ENCODE results near the gene KSR2.

The KSR2 gene

DNA sequence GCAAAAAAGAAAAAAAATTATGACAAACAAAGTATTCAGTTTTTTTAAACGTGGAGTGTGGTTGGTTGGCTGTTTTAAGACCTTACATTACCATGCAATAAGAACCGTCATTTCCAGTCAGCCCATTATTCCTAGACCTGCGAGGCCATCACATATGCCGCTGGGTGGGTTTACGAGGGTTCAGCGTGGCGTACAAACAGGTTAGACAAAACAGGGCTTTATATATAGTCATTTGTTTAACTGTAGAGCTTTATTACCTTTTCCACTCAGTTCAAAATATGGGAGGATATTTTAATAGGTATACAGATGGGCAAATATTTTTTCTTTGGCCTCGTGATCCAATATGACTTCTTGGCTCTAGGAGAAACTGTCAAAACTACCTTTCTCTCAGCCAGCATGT, 67.2 kb downstream of the KSR2 start:
- H3K23ac ChIP-seq (ENCODE audit: low read length), result no peak overlapping the region
- no peak overlapping the region for H4K12ac ChIP-seq (ENCODE audit: low read depth, low read length)
- H3K4me2 ChIP-seq (ENCODE audit: low read length), result no peak overlapping the region
- H4K91ac ChIP-seq (ENCODE audit: low read depth, low read length), result no peak overlapping the region
- H2BK5ac ChIP-seq (ENCODE audit: low read depth, low read length, poor library complexity), result no peak overlapping the region
- H3K4me1 ChIP-seq (ENCODE audit: control insufficient read depth in 1 of 2, insufficient read depth in 2 of 2, low read length in 2 of 2), result no peaks in the 10 kb centered on the region
- no peak overlapping the region for H2BK120ac ChIP-seq (ENCODE audit: insufficient read depth, low read length, poor library complexity)
- no peak overlapping the region for H3K9ac ChIP-seq (ENCODE audit: low read length)
- no peaks in the 10 kb centered on the region for H3K36me3 ChIP-seq (ENCODE audit: control insufficient read depth in 1 of 2, insufficient read depth in 2 of 2, low read length in 2 of 2)
- DNase-seq, result no peak
- no peak overlapping the region for H4K8ac ChIP-seq (ENCODE audit: low read depth, low read length)
- H3K27me3 ChIP-seq (ENCODE audit: insufficient read depth, low read length), result no peaks in the 10 kb centered on the region
- no peak overlapping the region for H3K27ac ChIP-seq (ENCODE audit: low read depth, low read length)
- H3K18ac ChIP-seq (ENCODE audit: low read length), result no peak overlapping the region
- no peaks in the 10 kb centered on the region for H3K79me1 ChIP-seq (ENCODE audit: low read length)
- no CpG with 5 or more reads among the region's 8 CpGs for WGBS (ENCODE audit: extremely low coverage, insufficient coverage, insufficient read length)
- H3K9me3 ChIP-seq (ENCODE audit: insufficient read depth, low read depth, low read length), result peaks cover 2% of the 10 kb centered on the region
- no peak overlapping the region for H2AK5ac ChIP-seq (ENCODE audit: low read length)
- H3K4me3 ChIP-seq (ENCODE audit: low read depth, low read length), result no peak overlapping the region
- H3K79me2 ChIP-seq (ENCODE audit: control insufficient read depth, insufficient read depth, low read length, poor library complexity), result no peaks in the 10 kb centered on the region
- no peak overlapping the region for H2AFZ ChIP-seq (ENCODE audit: insufficient read depth, low read length, poor library complexity)
- H3K4ac ChIP-seq (ENCODE audit: low read depth, low read length), result no peak overlapping the region
- H2BK12ac ChIP-seq (ENCODE audit: low read length), result no peak overlapping the region
- no peak overlapping the region for H3K14ac ChIP-seq (ENCODE audit: low read length)

- Histone ChIP-seq H4K12ac (ENCODE audit: low read depth, low read length) (no peak overlapping the region), H2AK5ac (ENCODE audit: low read length) (no peak overlapping the region), H3K9ac (ENCODE audit: low read length) (no peak overlapping the region), H2BK5ac (ENCODE audit: low read depth, low read length, poor library complexity) (no peak overlapping the region), H3K36me3 (ENCODE audit: control insufficient read depth in 1 of 2, insufficient read depth in 2 of 2, low read length in 2 of 2) (no peaks in the 10 kb centered on the region), H2AFZ (ENCODE audit: insufficient read depth, low read length, poor library complexity) (no peak overlapping the region), H3K4ac (ENCODE audit: low read depth, low read length) (no peak overlapping the region), H2BK12ac (ENCODE audit: low read length) (no peak overlapping the region), H3K4me1 (ENCODE audit: control insufficient read depth in 1 of 2, insufficient read depth in 2 of 2, low read length in 2 of 2) (no peaks in the 10 kb centered on the region), H3K79me2 (ENCODE audit: control insufficient read depth, insufficient read depth, low read length, poor library complexity) (no peaks in the 10 kb centered on the region), H4K91ac (ENCODE audit: low read depth, low read length) (no peak overlapping the region), H3K23ac (ENCODE audit: low read length) (no peak overlapping the region), H3K27ac (ENCODE audit: low read depth, low read length) (no peak overlapping the region), H2BK120ac (ENCODE audit: insufficient read depth, low read length, poor library complexity) (no peak overlapping the region), H3K14ac (ENCODE audit: low read length) (no peak overlapping the region), H4K8ac (ENCODE audit: low read depth, low read length) (no peak overlapping the region), H3K18ac (ENCODE audit: low read length) (no peak overlapping the region), H3K79me1 (ENCODE audit: low read length) (no peaks in the 10 kb centered on the region), H3K4me2 (ENCODE audit: low read length) (no peak overlapping the region), H3K9me3 (ENCODE audit: insufficient read depth, low read depth, low read length) (peaks cover 2% of the 10 kb centered on the region), H3K4me3 (ENCODE audit: low read depth, low read length) (no peak overlapping the region), H3K27me3 (ENCODE audit: insufficient read depth, low read length) (no peaks in the 10 kb centered on the region)
- DNase-seq, result peak; percentile 62 to 87
- WGBS (ENCODE audit: extremely low coverage, insufficient coverage, insufficient read length), result no CpG with 5 or more reads among the region's 4 CpGs
Measured at GRCh38 chr12:117900561-117900960, 68.2 kb downstream of the KSR2 start.

- no CpG with 5 or more reads among the region's 14 CpGs for WGBS (ENCODE audit: extremely low coverage, insufficient coverage, insufficient read length)
- no peak overlapping the region for H2AFZ ChIP-seq (ENCODE audit: insufficient read depth, low read length, poor library complexity)
- no peak overlapping the region for H3K27ac ChIP-seq (ENCODE audit: low read depth, low read length)
- peaks cover 2% of the 10 kb centered on the region for H3K9me3 ChIP-seq (ENCODE audit: insufficient read depth, low read depth, low read length)
- no peak overlapping the region for H3K4me2 ChIP-seq (ENCODE audit: low read length)
- no peak overlapping the region for H4K91ac ChIP-seq (ENCODE audit: low read depth, low read length)
- no peak overlapping the region for H3K4me3 ChIP-seq (ENCODE audit: low read depth, low read length)
- no peaks in the 10 kb centered on the region for H3K36me3 ChIP-seq (ENCODE audit: control insufficient read depth in 1 of 2, insufficient read depth in 2 of 2, low read length in 2 of 2)
- H3K9ac ChIP-seq (ENCODE audit: low read length), result no peak overlapping the region
- no peak overlapping the region for H3K4ac ChIP-seq (ENCODE audit: low read depth, low read length)
- no peaks in the 10 kb centered on the region for H3K79me2 ChIP-seq (ENCODE audit: control insufficient read depth, insufficient read depth, low read length, poor library complexity)
- H2AK5ac ChIP-seq (ENCODE audit: low read length), result no peak overlapping the region
- H4K12ac ChIP-seq (ENCODE audit: low read depth, low read length), result no peak overlapping the region
- H3K18ac ChIP-seq (ENCODE audit: low read length), result no peak overlapping the region
- no peaks in the 10 kb centered on the region for H3K79me1 ChIP-seq (ENCODE audit: low read length)
- H4K8ac ChIP-seq (ENCODE audit: low read depth, low read length), result no peak overlapping the region
- H3K14ac ChIP-seq (ENCODE audit: low read length), result no peak overlapping the region
- H2BK5ac ChIP-seq (ENCODE audit: low read depth, low read length, poor library complexity), result no peak overlapping the region
- no peaks in the 10 kb centered on the region for H3K4me1 ChIP-seq (ENCODE audit: control insufficient read depth in 1 of 2, insufficient read depth in 2 of 2, low read length in 2 of 2)
- no peak overlapping the region for H2BK12ac ChIP-seq (ENCODE audit: low read length)
- H3K23ac ChIP-seq (ENCODE audit: low read length), result no peak overlapping the region
- H2BK120ac ChIP-seq (ENCODE audit: insufficient read depth, low read length, poor library complexity), result no peak overlapping the region
- H3K27me3 ChIP-seq (ENCODE audit: insufficient read depth, low read length), result no peaks in the 10 kb centered on the region
- no peak for DNase-seq
Measured at GRCh38 chr12:117897372-117898161, 71.2 kb downstream of the KSR2 start.

DNA sequence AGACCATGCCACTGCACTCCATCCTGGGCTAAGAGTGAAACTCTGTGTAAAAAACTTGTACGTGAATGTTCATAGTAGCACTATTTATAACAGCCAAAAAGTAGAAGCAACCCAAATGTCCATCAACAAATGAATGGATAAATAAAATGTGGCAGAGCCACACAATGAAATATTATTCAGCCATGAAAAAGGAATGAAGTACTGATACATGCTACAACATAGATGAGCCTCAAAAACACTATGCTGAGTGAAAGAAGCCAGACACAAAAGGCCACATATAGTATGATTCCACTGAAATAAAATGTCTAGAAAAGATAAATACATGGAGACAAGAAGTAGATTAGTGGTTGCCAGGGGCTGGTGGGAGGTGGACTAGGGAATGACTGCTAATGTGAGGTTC, 72.8 kb downstream of the KSR2 start:
- H3K79me1 ChIP-seq (ENCODE audit: low read length), result no peaks in the 10 kb centered on the region
- no peak overlapping the region for H2AK5ac ChIP-seq (ENCODE audit: low read length)
- H3K27me3 ChIP-seq (ENCODE audit: insufficient read depth, low read length), result no peaks in the 10 kb centered on the region
- no peak overlapping the region for H3K23ac ChIP-seq (ENCODE audit: low read length)
- peaks cover 2% of the 10 kb centered on the region for H3K9me3 ChIP-seq (ENCODE audit: insufficient read depth, low read depth, low read length)
- WGBS (ENCODE audit: extremely low coverage, insufficient coverage, insufficient read length), result no CpG with 5 or more reads among the region's 1 CpG
- no peak overlapping the region for H3K14ac ChIP-seq (ENCODE audit: low read length)
- H3K27ac ChIP-seq (ENCODE audit: low read depth, low read length), result no peak overlapping the region
- no peak overlapping the region for H2AFZ ChIP-seq (ENCODE audit: insufficient read depth, low read length, poor library complexity)
- H3K4me1 ChIP-seq (ENCODE audit: control insufficient read depth in 1 of 2, insufficient read depth in 2 of 2, low read length in 2 of 2), result no peaks in the 10 kb centered on the region
- no peak overlapping the region for H2BK5ac ChIP-seq (ENCODE audit: low read depth, low read length, poor library complexity)
- no peak overlapping the region for H3K9ac ChIP-seq (ENCODE audit: low read length)
- no peak overlapping the region for H3K4me2 ChIP-seq (ENCODE audit: low read length)
- H3K36me3 ChIP-seq (ENCODE audit: control insufficient read depth in 1 of 2, insufficient read depth in 2 of 2, low read length in 2 of 2), result no peaks in the 10 kb centered on the region
- no peak overlapping the region for H4K12ac ChIP-seq (ENCODE audit: low read depth, low read length)
- H3K4ac ChIP-seq (ENCODE audit: low read depth, low read length), result no peak overlapping the region
- H3K4me3 ChIP-seq (ENCODE audit: low read depth, low read length), result no peak overlapping the region
- H2BK12ac ChIP-seq (ENCODE audit: low read length), result no peak overlapping the region
- no peak overlapping the region for H4K91ac ChIP-seq (ENCODE audit: low read depth, low read length)
- no peak for DNase-seq
- no peak overlapping the region for H4K8ac ChIP-seq (ENCODE audit: low read depth, low read length)
- H2BK120ac ChIP-seq (ENCODE audit: insufficient read depth, low read length, poor library complexity), result no peak overlapping the region
- H3K18ac ChIP-seq (ENCODE audit: low read length), result no peak overlapping the region
- H3K79me2 ChIP-seq (ENCODE audit: control insufficient read depth, insufficient read depth, low read length, poor library complexity), result no peaks in the 10 kb centered on the region
